Measurements from ENCODE around the gene NACC2.

Gene NACC2, protein sequence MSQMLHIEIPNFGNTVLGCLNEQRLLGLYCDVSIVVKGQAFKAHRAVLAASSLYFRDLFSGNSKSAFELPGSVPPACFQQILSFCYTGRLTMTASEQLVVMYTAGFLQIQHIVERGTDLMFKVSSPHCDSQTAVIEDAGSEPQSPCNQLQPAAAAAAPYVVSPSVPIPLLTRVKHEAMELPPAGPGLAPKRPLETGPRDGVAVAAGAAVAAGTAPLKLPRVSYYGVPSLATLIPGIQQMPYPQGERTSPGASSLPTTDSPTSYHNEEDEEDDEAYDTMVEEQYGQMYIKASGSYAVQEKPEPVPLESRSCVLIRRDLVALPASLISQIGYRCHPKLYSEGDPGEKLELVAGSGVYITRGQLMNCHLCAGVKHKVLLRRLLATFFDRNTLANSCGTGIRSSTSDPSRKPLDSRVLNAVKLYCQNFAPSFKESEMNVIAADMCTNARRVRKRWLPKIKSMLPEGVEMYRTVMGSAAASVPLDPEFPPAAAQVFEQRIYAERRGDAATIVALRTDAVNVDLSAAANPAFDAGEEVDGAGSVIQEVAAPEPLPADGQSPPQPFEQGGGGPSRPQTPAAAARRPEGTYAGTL

DNA sequence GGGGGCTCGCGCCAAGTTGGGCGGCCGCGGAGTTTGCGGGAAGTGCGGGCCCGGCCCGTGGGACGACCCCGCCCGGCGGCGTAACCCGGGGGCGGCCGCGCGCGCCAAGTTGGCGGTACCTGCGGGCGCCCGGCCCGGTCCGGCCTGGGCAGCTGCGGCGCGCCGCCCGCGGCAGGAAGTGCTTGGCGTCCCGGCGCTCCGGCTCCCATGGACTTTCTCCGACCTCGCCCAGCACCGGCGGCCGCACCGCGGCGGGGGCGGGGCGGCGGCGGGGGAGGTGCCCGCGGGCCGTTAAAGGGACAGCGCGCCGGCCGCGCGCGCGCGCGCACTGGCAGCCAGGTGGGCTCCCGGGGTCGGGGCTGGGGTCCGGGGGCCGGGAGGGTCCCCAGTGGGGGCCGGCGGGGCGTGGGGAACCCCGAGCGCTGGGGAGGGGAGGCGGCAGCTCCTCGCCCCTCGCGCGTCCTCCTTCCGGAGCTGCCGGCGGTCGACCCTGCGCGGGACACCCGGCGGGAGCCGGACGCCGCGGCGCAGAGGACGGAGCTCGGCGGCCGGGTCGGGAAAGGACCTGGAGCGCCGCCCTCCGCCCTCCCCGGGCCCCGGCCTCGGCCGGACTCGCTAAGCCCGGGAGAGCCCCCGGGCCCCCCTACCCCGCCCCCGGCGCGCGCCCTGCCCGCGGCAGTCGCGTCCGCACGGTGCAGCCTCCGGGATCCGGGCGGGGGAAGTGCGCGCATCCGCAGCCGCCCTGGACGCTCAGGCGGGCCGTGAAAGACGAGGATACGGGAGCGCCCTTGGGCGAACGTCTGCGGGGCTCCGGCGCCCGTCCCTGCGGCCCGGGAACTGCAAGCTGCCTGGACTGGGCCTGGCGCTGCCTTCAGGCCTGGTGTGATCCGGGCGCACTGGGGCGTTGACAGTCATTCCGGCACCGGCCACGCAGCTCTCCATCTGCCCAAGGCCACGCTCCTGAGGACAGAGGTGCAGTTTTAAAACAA is at the start of gene NACC2:
NACC2 (minus strand) TSS at position 220 of the 989 bp plus-strand sequence. CDS start 44,768 bp downstream, outside the sequence.
- no peak within 1 kb of the TSS for H3K9ac ChIP-seq (ENCODE audit: low read length)
- no peaks in the 10 kb centered on the region for H3K36me3 ChIP-seq (ENCODE audit: control insufficient read depth, low read depth, low read length)
- peaks cover 42% of the 10 kb centered on the region for H3K27me3 ChIP-seq (ENCODE audit: control insufficient read depth, insufficient read depth, low read length)
- peak within 1 kb of the TSS; percentile 47 for H3K4me3 ChIP-seq (ENCODE audit: low read length)
- peaks cover 3% of the 10 kb centered on the region for H3K4me1 ChIP-seq (ENCODE audit: control insufficient read depth, low read depth, low read length)
- H3K9me3 ChIP-seq (ENCODE audit: control insufficient read depth, low read depth, low read length), result no peaks in the 10 kb centered on the region
- H3K27ac ChIP-seq (ENCODE audit: low read length), result no peak within 1 kb of the TSS

DNA sequence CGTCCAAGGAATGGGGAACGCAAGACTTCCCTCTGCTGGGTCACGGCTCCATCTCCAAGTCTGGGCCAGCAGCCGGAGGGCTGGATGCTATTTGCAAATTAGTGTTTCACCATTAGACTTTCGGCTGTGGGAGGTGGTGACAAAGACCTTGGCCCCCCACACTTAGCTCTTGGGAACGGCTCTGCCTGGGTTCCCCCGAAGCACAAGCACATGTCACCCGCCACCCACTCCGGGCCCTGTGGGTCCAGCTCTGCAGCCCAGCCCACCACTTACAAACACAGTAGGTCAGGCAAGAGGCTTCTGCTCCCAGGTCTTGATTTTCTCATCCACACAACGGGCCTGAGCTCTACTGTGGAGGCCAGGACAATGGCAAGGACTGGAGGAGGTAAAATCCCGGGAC is 49.4 kb upstream of the NACC2 start:
- H3K27ac ChIP-seq (ENCODE audit: low read length), result no peak overlapping the region
- H3K9me3 ChIP-seq (ENCODE audit: control insufficient read depth, low read depth, low read length), result no peaks in the 10 kb centered on the region
- H3K4me1 ChIP-seq (ENCODE audit: control insufficient read depth, low read depth, low read length), result peaks cover 16% of the 10 kb centered on the region
- no peak overlapping the region for H3K9ac ChIP-seq (ENCODE audit: low read length)
- no peaks in the 10 kb centered on the region for H3K36me3 ChIP-seq (ENCODE audit: control insufficient read depth, low read depth, low read length)
- H3K27me3 ChIP-seq (ENCODE audit: control insufficient read depth, insufficient read depth, low read length), result peaks cover 3% of the 10 kb centered on the region
- H3K4me3 ChIP-seq (ENCODE audit: low read length), result no peak overlapping the region

DNA sequence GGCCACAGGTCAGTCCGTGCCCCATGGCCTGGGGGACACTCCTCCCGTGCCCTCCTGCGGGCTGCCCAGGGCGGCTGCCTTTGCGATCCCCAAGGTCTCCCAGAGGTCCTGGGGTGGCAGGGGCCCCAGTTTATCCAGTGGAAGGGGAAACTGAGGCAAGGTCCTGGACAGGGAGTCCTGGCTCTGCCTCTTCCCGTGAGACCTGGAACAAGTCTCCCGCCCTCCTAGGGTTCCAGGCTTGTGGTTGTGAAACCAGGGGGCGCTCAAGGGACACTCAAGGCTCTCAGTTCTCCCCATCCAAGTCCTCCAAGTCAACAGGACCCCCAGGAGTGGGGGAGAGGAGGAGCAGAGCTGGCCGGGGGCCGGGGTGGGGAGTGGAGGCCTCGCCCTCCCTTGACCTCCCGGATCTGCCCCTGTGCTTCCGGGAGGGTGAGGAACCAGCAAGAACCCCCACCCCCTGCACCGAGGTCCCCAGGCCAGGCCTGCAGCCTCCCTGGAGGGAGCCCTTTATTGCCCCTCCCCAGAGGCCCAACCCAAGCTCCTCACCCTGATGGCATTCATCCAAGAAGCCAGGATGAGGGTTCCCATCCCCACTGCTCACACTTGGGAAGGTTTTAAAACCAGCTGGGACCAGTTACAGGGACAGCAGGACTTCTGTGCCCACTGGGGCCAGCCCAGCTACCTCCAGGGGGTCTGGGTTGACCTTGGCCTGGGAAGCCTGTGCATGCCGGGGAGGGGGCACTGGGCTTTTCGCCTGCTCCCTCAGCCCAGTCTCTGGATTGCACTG is 48.3 kb upstream of the NACC2 start:
- Histone ChIP-seq H3K4me1 (ENCODE audit: control insufficient read depth, low read depth, low read length) (peaks cover 14% of the 10 kb centered on the region), H3K27ac (ENCODE audit: low read length) (no peak overlapping the region), H3K27me3 (ENCODE audit: control insufficient read depth, insufficient read depth, low read length) (no peaks in the 10 kb centered on the region), H3K4me3 (ENCODE audit: low read length) (no peak overlapping the region), H3K9ac (ENCODE audit: low read length) (no peak overlapping the region), H3K36me3 (ENCODE audit: control insufficient read depth, low read depth, low read length) (no peaks in the 10 kb centered on the region), H3K9me3 (ENCODE audit: control insufficient read depth, low read depth, low read length) (no peaks in the 10 kb centered on the region)

DNA sequence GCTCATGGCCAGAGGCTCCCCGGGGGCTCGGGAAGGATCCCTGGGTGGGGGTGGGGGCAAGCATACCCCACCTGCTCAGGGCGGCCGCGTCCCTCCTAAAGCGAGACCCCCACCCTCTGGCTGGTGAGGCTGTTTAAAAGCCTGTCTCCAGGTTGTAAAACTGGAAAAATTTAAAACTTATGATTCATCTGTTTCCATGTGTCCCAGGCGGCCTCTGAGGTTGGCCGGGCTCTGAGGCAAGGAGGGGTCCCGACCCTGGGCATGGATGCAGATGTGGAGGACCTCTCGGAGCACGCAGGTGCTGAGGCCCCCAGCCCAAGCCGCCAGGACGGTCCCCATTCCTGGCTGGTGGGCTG is 47.7 kb upstream of the NACC2 start:
- Histone ChIP-seq H3K27ac (ENCODE audit: low read length) (no peak overlapping the region), H3K36me3 (ENCODE audit: control insufficient read depth, low read depth, low read length) (no peaks in the 10 kb centered on the region), H3K27me3 (ENCODE audit: control insufficient read depth, insufficient read depth, low read length) (no peaks in the 10 kb centered on the region), H3K9me3 (ENCODE audit: control insufficient read depth, low read depth, low read length) (no peaks in the 10 kb centered on the region), H3K4me3 (ENCODE audit: low read length) (no peak overlapping the region), H3K4me1 (ENCODE audit: control insufficient read depth, low read depth, low read length) (peaks cover 13% of the 10 kb centered on the region), H3K9ac (ENCODE audit: low read length) (no peak overlapping the region)

DNA sequence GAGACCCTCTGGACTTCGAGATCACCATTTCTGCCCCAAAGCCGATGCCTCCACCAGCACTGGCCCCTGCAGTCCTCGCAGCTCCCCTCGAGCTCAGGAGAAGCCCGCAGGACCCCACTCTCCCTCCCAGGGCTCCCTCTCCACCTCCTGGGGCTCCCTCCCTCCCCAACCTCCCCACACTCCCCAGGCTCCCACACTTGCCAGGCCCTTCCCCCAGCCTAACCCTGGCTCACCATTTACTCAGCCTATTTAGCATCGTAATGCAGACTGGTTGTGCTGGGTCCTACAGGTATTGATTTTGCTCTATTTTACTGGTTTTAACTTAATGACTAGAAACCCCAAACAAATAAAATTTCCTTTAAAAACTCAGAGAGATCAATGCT is 47.3 kb upstream of the NACC2 start:
- Histone ChIP-seq H3K27ac (ENCODE audit: low read length) (no peak overlapping the region), H3K9me3 (ENCODE audit: control insufficient read depth, low read depth, low read length) (no peaks in the 10 kb centered on the region), H3K36me3 (ENCODE audit: control insufficient read depth, low read depth, low read length) (no peaks in the 10 kb centered on the region), H3K4me3 (ENCODE audit: low read length) (no peak overlapping the region), H3K4me1 (ENCODE audit: control insufficient read depth, low read depth, low read length) (peaks cover 13% of the 10 kb centered on the region), H3K27me3 (ENCODE audit: control insufficient read depth, insufficient read depth, low read length) (no peaks in the 10 kb centered on the region), H3K9ac (ENCODE audit: low read length) (no peak overlapping the region)

DNA sequence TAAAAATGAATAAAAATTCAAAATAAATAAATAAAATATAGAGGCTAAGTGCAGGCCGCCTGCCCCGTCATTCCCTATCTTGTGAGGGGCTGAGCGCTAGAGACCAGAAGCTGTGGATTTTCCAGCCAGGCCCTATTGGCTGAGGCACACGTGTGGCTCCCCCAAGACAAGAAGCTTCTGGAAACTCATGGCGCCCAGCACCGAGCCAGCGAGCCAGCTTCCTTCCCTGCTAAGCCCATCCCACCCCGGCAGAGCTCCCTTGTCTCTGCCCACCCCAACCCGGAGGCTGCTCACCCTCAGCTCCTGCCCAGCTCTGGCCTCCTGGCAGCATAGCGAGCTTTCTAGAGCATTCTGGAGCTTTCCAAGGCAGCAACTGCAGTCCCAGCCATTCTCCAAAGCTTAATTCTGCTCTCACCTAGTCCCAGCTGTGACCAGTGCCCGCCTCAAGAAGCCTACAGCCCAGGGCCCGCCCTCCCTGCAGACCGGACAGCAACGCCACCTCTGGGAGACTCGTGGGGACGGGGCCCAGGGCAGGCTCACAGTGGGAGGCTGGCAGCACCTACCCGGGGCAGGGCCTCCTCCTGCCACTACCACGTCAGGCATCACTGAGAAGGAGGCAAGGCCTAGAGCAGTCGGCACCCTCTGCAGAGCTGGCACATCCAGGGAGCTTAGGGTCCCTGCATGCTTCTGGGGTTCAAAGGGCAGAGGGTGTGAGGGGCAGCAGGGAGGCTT is 46.8 kb upstream of the NACC2 start:
- Histone ChIP-seq H3K9ac (ENCODE audit: low read length) (no peak overlapping the region), H3K27ac (ENCODE audit: low read length) (no peak overlapping the region), H3K4me3 (ENCODE audit: low read length) (no peak overlapping the region), H3K27me3 (ENCODE audit: control insufficient read depth, insufficient read depth, low read length) (no peaks in the 10 kb centered on the region), H3K4me1 (ENCODE audit: control insufficient read depth, low read depth, low read length) (peaks cover 13% of the 10 kb centered on the region), H3K9me3 (ENCODE audit: control insufficient read depth, low read depth, low read length) (no peaks in the 10 kb centered on the region), H3K36me3 (ENCODE audit: control insufficient read depth, low read depth, low read length) (no peaks in the 10 kb centered on the region)

DNA sequence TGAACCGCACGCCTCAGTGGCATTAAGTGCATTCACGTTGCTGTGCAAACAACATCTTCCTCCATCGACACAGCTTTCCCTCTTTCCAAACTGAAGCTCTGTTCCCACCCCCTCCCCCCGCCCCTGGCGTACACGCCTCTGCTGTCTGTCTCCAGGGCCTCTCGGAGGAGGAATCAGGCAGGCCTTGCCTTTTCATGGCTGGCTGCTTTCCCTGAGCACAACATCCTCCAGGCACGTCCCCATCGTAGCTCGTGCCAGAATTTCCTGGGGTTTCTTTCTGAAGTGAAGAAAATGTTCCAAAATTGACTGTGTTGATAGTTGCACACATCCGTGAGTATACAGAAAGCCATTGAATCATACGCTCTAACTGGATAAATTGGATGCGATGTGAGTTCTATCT is 45.9 kb upstream of the NACC2 start:
- H3K4me1 ChIP-seq (ENCODE audit: control insufficient read depth, low read depth, low read length), result peaks cover 13% of the 10 kb centered on the region
- no peaks in the 10 kb centered on the region for H3K27me3 ChIP-seq (ENCODE audit: control insufficient read depth, insufficient read depth, low read length)
- H3K36me3 ChIP-seq (ENCODE audit: control insufficient read depth, low read depth, low read length), result no peaks in the 10 kb centered on the region
- no peaks in the 10 kb centered on the region for H3K9me3 ChIP-seq (ENCODE audit: control insufficient read depth, low read depth, low read length)
- H3K4me3 ChIP-seq (ENCODE audit: low read length), result no peak overlapping the region
- H3K27ac ChIP-seq (ENCODE audit: low read length), result no peak overlapping the region
- no peak overlapping the region for H3K9ac ChIP-seq (ENCODE audit: low read length)

DNA sequence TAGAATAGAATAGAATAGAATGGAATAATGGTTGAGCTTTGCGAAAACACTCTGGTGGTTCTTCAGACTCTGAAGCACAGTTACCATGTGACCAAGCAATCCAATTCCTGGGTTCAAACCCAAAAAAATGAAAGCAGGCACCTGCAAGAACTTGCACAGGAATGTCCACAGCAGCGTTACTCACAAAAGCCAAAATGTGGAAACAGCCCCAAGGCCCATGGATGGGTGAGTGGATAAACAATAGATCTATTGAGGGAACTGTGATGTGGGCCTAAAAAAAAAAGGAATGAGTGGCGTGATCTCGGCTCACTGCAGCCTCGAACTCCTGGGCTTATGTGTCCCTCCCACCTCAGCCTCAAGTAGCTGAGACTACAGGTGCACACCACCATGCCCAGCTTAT is 45.0 kb upstream of the NACC2 start:
- Histone ChIP-seq H3K9ac (ENCODE audit: low read length) (no peak overlapping the region), H3K36me3 (ENCODE audit: control insufficient read depth, low read depth, low read length) (no peaks in the 10 kb centered on the region), H3K9me3 (ENCODE audit: control insufficient read depth, low read depth, low read length) (no peaks in the 10 kb centered on the region), H3K4me1 (ENCODE audit: control insufficient read depth, low read depth, low read length) (peaks cover 13% of the 10 kb centered on the region), H3K27ac (ENCODE audit: low read length) (no peak overlapping the region), H3K27me3 (ENCODE audit: control insufficient read depth, insufficient read depth, low read length) (no peaks in the 10 kb centered on the region), H3K4me3 (ENCODE audit: low read length) (no peak overlapping the region)

DNA sequence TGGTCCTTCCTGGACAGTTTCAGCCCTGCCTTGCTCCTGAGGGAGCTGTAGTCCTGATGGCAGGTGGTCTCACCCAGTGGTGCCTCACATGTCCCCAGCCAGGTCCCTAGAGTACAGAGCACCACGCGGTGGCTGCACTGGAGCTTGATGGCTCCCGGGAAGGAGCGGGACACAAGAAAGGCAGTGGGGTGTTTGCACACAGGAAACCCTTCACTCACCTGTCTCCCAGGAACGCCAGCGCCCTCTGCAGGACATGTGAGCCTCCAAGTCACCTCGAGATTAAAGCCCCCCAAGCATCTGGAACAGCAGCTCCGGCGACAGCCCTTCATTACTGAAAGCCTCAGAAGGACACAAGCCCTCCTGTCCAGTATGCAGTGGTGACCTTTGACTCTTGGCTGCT is 43.5 kb upstream of the NACC2 start:
- no peak overlapping the region for H3K9ac ChIP-seq (ENCODE audit: low read length)
- H3K9me3 ChIP-seq (ENCODE audit: control insufficient read depth, low read depth, low read length), result no peaks in the 10 kb centered on the region
- H3K27ac ChIP-seq (ENCODE audit: low read length), result no peak overlapping the region
- peaks cover 13% of the 10 kb centered on the region for H3K4me1 ChIP-seq (ENCODE audit: control insufficient read depth, low read depth, low read length)
- peaks cover 11% of the 10 kb centered on the region for H3K27me3 ChIP-seq (ENCODE audit: control insufficient read depth, insufficient read depth, low read length)
- no peaks in the 10 kb centered on the region for H3K36me3 ChIP-seq (ENCODE audit: control insufficient read depth, low read depth, low read length)
- no peak overlapping the region for H3K4me3 ChIP-seq (ENCODE audit: low read length)

DNA sequence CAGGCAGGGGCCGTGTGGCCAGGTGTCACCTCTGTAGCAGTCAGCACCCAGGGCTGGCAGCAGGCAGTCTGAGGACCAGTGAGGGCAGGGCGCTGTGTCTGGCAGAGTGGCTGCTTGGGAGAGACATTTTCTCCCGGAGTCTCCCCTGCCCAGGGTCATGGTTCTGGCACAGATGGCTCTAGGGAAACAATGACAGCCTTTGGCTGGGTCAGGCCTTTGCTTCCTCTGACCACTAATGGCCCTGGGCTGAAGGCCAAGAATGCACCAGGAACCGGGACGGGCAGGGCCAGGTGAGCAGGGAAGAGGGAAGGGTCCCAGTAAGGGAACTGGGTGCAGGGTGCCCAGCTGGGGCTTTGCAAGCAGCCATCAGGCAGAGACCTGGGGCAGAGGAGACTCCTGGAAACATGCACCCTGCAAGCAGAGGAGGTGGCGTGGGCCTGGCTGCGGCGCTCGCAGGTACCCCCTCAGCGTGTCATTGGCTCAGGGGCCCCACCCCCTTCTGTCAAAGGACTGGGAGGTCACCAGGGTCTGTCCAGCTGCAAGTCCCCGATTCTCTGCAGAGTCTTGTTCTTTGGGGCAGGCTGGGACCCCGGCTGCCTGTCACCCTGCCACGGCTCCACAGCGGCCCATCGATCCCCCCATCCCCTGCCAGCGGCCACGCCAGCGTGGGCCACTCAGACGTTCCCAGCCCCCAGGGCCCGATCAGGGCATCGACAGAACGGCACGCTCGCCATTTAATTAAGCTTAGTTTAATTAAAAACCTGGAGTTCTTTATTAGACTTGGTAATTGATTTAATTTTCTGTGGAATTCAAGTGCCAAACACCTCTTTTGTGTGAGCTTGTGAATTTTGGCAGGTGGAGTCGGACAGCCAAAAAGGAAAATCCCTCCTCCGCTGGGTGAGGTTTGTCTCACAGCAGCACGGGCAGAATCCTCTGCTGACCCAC is 42.5 kb upstream of the NACC2 start:
- H3K36me3 ChIP-seq (ENCODE audit: control insufficient read depth, low read depth, low read length), result no peaks in the 10 kb centered on the region
- H3K9ac ChIP-seq (ENCODE audit: low read length), result no peak overlapping the region

More for the DNA sequence above, 42.5 kb upstream of the NACC2 start:
- H3K4me3 ChIP-seq (ENCODE audit: low read length), result no peak overlapping the region
- peaks cover 7% of the 10 kb centered on the region for H3K4me1 ChIP-seq (ENCODE audit: control insufficient read depth, low read depth, low read length)
- no peak overlapping the region for H3K27ac ChIP-seq (ENCODE audit: low read length)
- peaks cover 15% of the 10 kb centered on the region for H3K27me3 ChIP-seq (ENCODE audit: control insufficient read depth, insufficient read depth, low read length)
- no peaks in the 10 kb centered on the region for H3K9me3 ChIP-seq (ENCODE audit: control insufficient read depth, low read depth, low read length)
